GM19397 (cell line): ENCODE data around the gene FOXP2.
"Not testable (repeated sequence)": the region's sequence is repeated elsewhere in the genome, so short reads cannot be mapped to it uniquely, and the experiment has no call there.

Experiments
- ATAC-seq: cut with Tn5 transposase; IDR thresholded peaks from one replicate; pipeline ENCODE4 v1.9.1; 2021; ENCODE audit warnings: mild to moderate bottlenecking, moderate library complexity; ENCODE audit not compliant: unreplicated experiment

The FOXP2 gene

DNA sequence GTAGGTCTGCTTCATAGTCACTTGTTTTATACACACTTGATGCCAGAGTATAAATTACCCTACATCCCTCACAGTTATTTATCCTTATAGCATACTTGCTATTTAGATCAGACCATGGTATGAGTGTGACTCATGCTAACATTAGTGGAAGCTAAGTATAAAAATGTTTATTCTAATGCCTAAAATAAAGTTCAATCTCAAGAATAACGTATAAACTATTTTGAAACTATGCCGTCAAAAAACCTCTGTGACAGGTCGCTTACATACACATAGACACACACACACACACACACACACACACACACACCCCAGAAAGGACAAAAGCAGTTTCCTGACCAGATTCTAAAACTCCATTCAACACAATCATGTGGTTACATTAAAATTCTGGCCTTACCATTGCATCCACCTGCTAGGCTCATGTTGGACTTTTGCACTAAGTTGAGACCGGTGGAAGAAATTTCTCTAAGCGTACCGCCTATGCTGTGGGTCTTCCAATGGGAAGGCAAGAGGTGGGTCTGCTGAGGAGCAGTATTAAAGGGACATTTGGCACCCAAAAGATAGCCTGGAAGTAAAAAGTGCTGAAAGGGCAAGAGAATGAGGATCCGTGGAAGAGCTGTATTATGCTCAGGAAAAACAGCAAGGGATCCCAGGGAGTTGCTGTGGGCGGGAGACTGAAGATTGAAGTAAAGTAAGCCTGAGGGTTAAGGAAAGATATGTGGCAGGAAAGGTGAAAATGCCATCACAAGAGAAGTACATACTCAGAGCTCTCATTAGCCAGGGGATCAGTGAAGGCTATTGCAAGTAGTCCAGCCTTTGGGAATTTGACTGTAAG is 5.0 kb downstream of the FOXP2 start:
- ATAC-seq: no peak

DNA sequence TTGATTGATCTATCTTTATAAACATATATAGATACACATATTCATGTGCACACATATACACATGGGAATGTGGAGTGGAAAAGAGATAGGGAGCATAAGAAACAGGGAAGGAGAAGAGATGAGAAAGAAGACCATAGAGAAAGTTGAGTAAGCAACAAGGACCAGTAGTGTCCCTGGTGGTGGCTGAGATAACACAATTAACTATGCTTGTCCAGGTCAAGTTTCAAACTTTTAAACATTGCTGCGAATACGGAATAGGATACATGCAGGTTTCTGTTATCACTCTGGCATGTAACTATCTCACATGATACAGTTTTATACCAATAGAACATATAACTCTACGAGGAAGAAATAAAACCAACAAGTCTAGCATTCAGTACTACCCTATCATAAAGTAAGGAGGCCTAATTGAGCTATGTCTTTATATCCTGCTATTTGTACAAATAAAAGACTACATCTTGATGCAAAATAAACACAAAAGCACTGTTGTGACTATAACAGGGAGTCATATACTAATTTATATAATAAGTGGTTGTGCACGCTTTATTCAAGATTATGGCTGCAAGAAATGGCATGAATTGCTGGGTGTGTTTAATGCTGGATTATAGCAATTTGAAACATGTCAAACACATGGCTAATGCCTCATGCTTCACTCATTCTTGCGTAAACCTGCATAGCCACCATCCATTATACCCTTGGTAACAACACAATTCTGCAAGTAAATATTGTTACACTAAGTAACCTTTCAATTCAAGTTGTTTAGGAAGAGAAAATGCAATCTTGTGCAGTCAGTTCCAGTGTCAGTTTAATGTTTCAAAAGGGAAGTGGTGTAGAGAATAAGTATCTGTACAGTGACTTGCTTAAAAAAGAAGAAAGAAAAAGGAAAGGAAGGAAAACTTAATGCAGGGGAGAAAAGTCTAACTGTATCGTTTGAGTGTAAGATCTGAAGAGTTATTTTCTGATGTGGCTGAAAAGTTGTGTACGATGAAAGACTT is 8.2 kb downstream of the FOXP2 start:
- ATAC-seq: no peak

DNA sequence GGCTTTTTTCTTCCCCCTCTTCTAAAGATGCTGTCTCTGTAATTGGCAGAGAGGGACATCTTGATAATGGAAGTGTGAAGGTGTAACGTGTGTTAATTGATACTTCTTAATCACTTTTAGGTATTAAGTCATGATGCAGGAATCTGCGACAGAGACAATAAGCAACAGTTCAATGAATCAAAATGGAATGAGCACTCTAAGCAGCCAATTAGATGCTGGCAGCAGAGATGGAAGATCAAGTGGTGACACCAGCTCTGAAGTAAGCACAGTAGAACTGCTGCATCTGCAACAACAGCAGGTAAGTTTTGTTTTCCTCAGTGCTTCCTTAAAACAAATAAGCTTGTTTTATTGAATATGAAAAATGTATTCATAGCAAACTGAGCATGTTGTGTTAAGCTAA is 11.8 kb downstream of the FOXP2 start:
- no peak for ATAC-seq

DNA sequence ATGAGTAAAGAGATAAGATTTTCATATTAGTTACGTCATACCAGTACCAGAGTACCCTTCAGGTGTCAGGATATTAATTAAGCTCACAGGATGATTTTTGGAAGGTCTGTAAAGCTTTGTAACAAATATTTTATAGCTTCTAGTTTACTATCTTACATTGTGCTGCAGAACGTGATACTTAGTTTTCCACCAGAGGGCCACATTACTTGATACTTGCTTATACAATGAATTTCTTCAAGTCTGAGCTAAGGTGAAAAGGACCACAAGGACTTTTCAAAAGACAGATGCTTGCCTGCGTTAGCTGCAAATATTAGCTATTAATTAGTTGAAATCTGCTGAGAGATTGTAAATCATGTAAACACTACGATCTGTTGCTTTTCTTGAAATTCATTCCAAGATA is 12.2 kb downstream of the FOXP2 start:
- no peak for ATAC-seq

DNA sequence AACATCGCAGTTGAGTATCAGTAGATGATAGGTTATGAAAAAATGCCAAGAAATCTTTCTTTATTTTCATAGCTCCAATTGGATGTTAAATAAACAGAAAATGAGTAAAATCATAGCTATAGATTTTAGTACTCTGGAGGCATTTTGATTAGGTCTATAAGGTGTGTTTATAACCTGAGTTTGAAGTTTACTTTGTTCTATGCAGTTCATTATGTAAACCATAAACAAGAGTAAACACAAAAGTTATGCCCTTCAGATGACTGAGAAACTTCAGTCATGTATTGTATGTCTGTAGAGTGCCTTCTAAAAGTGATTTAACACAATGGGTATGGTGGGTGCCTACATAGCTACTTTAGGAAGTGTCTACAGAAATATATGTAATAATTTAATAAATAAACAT is 13.6 kb downstream of the FOXP2 start:
- ATAC-seq: no peak

DNA sequence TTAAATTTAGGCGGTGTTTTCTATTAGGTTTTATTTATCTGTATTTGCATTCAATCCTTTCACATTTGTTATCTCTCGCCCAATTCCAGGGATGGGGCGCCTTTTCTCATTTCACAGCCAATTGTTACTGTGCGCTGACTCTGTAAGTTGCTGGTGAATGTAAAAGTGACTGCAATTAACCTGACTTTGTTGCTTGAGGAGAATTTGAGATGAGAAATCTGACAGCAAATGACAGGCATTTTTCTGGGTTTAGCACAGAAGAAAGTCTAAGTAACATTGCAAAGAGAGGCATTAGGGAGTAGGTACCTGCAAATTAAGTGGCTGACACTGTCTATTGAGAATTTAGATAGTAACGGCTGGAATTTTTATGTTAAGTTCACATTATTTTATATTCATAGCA is 16.6 kb downstream of the FOXP2 start:
- no peak for ATAC-seq

DNA sequence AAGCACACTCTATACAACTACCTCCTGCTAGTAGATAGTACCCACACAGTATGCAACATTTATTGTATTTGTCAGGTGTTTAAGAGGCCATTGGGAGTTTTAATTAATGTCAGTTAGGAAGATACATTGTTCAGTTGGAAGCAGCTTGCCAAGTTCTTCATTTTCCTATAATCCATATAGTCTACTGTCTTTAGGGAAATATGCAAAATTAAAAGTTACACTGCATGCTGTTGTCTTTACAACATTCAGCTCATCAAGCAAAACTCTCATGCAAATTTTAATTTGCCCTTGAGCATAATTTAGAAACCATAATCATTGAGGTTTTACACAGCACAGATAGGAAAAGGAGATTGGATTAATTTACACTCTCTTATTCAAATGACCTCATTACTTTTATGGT is 17.4 kb downstream of the FOXP2 start:
- no peak for ATAC-seq

DNA sequence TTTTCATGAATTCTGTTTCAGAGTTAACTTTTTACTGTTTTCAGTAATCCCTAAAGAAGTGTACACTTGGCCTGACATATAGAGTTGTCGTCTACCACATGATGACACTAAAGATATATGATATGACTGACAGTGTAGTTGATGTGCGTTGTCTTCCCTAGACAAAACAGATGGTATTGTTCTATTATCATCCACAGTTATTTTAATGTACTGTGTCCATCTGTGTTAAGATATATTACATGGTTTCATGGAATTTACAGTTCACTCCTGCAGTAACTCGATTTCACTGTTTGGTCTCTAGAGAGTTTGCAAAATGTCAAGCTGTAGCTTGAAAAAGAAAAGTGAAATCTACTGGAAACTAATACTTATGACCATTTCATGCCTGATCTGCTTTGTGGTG is 18.1 kb downstream of the FOXP2 start:
- no peak for ATAC-seq

DNA sequence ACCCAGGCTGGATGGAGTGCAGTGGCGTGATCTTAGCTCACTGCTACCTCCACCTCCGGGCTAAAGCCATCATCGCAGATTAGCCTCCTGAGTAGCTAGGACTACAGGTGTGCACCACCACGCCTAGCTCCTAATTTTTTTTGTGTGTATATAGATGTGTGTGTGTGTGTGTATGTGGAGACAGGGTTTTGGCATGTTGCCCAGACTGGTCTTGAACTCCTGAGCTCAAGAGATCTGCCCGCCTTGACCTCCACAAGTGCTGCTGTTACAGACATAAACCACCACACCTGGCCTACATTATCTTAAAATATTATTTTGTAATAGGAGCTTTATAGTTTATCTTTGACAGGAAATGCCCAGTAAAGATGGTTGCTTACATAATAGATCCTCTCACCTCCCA is 25.0 kb downstream of the FOXP2 start:
- ATAC-seq: no peak

DNA sequence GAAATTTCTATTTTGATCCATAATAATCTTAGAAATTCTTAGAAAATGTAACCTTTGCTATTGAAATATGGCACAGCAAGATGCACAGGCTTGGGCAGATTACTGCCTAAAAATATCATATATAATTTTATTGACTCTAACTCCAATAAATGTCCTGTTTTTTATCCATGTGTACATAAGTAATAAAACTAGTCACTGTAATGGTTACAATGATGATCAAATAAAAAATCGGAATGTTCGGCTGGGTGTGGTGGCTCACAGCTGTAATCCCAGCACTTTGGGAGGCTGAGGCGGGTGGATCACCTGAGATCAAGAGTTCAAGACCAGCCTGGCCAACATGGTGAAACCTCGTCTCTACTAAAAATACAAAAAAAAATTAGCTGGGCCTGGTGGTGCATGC is 26.3 kb downstream of the FOXP2 start:
- ATAC-seq: not testable (repeated sequence)

DNA sequence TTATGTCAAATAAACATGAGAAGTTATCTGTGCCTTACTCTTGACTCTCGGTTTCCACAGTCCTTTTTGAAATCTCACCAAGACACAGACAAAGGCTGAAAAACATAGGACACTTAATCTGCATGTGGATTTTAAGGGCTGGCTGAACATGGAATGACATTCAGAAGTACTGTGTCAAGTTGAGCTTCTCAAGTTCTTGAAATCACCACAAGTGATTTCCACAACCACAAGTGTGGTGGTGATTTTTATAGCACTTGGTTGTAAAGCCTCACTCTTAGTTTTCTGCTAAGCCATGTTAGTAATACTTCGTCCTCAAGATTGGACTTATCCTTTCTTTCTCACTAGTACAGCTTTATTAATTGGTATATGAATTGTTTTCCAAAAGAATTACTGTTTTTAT is 29.6 kb downstream of the FOXP2 start:
- no peak for ATAC-seq

DNA sequence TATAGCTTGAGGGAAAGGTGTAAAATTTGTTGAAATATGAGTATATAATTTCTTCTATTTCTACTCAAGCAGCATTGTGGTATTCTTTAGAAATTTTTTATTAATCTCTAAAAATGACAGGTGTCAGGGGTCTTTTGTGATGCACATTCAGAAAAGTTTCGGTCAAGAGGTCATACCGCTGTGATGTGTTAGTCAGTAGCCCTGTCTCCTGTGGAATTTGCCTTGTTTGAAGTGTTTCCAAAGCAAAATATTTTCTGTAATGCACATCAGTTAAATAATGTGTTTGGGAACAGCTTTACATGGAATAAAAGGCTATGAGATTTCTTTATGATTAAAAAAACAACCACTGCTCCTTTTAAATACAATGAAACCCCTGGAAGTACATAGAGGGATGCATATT is 35.8 kb downstream of the FOXP2 start:
- no peak for ATAC-seq

DNA sequence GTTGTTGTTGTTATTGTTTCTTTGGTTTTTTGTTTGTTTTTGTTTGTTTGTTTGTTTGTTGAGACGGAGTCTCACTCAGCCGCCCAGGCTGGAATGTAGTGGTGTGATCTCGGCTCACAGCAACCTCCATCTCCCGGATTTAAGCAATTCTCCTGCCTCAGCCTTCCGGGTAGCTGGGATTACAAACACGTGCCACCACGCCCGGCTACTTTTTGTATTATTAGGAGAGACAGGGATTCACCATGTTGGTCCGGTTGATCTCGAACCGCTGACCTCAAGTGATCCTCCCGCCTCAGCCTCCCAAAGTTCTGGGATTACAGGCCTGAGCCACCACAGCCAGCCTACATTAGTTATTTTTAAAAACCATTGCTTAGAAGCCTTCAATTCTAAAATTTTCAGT is 45.0 kb downstream of the FOXP2 start:
- ATAC-seq: no peak

DNA sequence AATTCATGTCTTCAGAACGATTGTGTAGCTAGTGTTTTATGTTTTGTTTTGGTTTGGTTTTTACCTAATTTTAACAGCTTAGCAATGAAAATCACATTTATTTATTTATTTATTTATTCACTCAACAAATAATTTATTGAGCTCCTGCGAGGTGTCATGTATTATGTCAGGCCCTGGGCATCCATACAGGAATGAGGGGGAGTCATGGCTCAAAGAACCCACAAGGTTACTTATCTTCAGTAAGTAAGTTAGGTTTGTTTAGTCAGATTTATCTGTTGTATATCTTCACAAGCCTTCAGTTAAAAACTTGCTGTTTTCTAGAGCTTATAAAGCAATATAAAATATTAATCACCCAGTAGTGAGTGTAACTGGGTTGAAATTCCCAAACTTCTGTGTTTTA is 45.4 kb downstream of the FOXP2 start:
- ATAC-seq: no peak

DNA sequence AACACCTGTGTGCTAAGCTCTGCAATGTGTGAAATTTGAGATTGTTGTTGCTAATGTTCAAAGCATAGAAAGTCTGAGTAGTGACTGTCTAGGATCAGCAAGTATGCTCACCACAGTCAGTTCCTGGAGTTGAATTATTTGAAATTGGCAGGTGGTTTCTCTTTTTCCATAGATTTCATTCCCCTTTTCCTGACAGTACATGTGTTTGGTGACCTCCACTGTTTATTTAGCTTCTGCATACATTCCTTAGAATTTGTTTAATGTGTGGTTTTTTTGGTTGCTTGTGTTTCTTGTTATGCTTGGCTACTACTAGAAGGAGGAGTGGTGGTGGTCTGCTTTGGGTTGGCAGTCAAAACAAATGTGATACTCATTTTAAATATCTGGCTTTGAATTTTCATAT is 52.3 kb downstream of the FOXP2 start:
- no peak for ATAC-seq

DNA sequence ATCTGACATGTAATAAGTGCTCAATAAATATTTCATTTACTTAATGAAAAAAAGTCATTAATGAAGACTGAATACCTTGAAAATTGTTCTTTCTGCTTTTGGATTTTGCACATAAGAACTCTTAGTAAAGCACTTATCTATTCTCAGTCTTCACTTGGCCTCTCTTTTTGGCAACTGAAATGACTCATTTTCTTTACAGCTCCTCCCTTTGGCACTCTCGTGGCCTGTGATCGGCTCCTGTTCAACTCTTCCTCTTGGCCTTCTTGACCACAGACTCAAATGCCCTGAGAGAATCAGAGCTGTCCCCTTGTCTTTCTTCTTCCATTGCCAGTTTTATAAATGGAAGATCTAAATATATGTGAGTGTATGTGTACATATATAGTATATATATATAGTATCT is 54.2 kb downstream of the FOXP2 start:
- ATAC-seq: no peak

DNA sequence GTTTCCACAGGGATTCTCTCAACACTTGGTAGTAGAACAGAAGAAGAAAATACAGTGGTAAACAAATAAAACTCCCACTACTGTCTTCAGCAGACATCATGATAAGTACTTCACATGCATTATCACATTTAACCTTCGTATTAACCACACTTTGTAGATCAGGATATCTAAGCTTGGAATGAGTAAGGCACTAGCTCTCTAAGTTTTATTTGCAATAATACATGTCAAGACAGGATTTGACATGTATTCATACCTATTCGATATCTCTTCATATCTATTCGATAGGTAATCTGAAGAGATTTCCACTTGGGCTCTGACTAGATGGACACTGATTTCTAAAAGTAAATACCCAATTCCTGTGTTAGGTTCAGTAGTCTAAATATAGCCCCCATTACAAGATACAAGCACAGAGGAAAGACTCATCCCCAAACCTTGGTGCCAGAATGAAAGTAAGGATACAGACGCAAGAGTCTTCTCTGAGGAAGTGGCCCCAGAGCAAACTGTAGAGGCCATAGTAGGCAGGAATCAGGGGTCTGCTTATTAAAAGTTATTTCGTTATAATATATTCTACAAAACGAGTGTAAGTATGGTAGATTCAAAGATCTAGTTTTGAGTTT is 58.4 kb downstream of the FOXP2 start:
- no peak for ATAC-seq

DNA sequence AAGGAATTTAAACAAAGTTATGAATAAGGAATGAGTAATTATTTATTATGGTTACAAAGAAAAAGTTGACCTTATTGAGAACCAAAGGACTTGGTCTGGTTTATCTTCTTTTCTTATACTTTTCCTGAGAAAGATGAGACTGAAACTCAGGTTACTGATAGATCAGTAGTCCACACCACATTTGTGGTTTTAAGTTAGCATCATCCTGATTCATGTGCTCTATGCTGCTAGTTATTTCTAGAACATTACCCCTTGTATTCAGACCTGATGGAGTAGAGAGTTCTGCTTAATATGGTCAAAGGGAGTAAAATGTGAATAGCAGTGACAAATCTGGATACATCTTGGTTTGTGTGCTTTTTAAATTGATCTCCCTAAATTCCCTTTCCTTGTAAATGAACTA is 63.8 kb downstream of the FOXP2 start:
- no peak for ATAC-seq

DNA sequence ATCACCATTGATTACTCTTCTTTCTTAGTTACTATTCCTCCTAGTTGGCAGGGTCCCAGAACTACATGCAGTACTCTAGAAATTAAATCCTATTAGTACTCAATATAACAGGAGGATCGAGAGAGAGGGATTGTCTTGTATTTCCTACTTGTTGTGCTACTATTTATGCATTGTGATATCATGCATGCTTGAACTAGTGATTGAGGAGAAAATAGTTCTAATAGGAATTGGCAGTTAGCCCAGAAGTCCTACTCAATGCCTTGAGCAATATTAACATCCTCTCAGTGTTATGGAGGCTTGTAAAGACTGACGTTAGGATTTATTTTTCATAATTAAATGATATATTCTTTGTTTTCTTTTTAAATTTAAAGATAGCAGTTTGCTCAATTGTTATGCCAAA is 67.4 kb downstream of the FOXP2 start:
- ATAC-seq: no peak

DNA sequence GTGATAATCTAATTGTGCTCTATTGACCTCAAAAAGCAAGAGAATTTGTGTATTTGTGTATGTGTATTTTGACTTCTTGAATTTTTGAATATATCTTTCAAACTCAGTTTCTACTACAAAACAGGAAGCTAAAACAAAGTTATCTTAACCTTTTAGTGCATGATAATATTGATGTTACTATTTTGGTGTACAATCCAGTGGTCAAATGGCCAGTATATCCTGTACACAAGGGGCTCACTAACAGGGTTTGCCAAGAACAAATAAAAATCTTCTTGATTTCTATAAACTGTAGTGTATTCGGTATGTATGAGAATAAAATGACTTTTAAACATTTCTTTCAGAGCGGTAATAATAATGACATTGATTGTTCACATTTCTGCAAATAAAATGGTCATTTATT is 69.6 kb downstream of the FOXP2 start:
- no peak for ATAC-seq

DNA sequence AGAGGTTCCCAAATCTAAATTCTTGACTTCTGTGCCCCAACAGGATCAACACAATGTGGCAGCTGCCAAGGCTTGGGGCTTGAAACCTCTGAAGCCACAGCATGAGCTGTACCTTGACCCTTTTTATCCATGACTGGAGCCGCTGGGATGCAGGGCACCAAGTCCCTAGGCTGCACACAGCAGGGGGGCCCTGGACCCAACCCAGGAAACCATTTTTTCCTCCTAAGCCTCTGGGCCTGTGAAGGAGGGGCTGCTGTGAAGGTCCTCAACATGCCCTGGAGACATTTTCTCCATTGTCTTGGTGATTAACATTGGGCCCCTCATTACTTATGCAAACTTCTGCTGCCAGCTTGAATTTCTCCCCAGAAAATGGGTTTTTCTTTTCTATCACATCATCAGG is 72.6 kb downstream of the FOXP2 start:
- no peak for ATAC-seq

DNA sequence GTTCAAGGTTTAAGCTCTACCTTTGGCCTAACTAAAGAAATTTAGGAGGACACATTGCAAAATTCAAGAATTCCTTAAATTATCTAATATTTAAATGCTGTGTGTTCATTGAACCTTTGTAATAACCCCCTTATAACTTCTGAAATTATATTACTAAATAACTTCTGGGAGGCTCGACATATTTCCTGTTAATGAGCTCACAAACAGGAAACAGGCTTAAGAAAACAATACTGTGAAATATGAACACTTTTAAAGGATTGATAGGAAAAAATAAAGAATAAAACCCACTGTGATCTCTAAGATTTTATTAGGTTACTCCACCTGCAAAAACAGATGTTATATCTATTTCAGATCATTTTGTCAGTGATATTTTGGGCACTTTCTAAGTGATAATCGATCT is 74.1 kb downstream of the FOXP2 start:
- ATAC-seq: no peak
